ENCODE measurements around the gene PPFIA4.

Gene PPFIA4

DNA sequence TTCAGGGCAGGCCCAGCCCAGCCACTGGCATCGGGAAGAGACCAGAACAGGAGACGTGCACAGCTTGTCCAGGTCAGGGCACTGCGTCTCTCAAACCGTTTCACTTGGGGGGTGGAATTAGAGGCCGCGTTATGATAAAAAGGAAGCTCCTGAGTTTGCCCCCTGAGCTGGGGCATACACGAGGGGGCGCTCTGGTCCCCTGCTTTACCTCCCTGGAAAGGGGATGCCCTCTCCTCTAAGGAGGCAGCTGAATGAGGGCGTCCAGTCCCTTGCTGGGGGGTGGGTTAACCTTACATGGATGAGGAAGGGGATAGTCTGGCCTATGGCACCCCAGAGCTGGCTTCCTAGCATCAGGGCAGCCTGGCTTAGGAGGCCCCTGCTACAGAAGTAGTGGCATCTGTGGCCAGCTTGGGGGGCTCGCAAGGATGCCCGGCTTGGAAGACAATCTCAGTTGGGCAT is 57.2 kb downstream of the PPFIA4 start:
- H3K36me3 ChIP-seq (ENCODE audit: control insufficient read depth, insufficient read depth, low read length) = no peaks in the 10 kb centered on the region
- H3K9ac ChIP-seq (ENCODE audit: low read length) = no peak overlapping the region
- H3K4me3 ChIP-seq (ENCODE audit: low read length) = no peak overlapping the region
- no peaks in the 10 kb centered on the region for H3K9me3 ChIP-seq (ENCODE audit: control insufficient read depth, low read length)
- peaks cover 15% of the 10 kb centered on the region for H3K27me3 ChIP-seq (ENCODE audit: control insufficient read depth, insufficient read depth, low read length)
- no peaks in the 10 kb centered on the region for H3K4me1 ChIP-seq (ENCODE audit: control insufficient read depth, insufficient read depth, low read length)

DNA sequence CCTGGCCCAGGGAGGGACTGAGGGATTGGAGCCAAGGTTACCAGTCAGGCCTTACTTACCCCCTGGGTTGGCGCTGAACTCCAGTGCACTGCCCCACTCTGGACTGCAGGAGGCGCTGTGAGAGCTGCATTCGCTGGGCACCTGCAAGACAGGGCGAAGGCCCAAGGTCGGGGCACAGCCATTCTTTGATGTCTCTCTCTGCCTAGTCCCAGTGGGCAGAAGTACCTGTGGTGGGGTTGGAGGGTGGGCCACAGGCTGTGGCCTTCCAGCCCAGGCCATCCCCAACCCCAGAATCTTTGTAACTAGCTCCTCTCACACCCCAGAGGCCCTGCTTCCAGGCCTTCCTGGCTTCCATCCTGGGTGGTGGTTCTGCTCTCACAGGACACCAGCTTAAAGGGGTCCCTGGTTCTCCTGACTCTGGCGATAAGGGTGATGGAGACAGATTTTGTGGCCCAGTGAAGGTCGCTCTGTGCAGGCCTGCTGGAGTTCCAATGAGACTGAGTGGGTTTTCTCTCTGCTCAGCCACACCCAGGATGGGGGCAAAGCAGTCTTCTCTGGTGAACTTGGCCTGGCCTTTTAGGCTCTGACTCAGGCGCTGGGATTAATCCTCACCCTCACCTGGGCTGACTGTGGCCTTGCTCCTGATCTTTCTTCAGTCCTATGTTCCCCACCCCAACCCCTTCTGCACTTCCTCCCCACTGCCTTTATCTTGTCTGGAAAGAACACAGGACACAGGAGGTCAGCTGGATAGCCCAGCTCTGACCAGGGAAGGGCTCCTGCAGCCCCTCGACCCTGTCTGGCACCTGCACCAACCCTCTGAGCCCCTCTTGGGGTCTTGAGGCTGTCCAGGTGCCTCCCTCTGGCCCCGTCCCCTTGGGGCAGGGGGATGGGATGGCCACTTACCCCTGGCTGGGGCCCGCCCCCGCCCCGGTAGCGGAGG is 58.6 kb downstream of the PPFIA4 start:
- H3K9me3 ChIP-seq (ENCODE audit: control insufficient read depth, low read length) = no peaks in the 10 kb centered on the region
- no peak overlapping the region for H3K4me3 ChIP-seq (ENCODE audit: low read length)
- H3K9ac ChIP-seq (ENCODE audit: low read length) = no peak overlapping the region
- peaks cover 8% of the 10 kb centered on the region for H3K27me3 ChIP-seq (ENCODE audit: control insufficient read depth, insufficient read depth, low read length)
- H3K36me3 ChIP-seq (ENCODE audit: control insufficient read depth, insufficient read depth, low read length) = no peaks in the 10 kb centered on the region
- H3K4me1 ChIP-seq (ENCODE audit: control insufficient read depth, insufficient read depth, low read length) = no peaks in the 10 kb centered on the region

DNA sequence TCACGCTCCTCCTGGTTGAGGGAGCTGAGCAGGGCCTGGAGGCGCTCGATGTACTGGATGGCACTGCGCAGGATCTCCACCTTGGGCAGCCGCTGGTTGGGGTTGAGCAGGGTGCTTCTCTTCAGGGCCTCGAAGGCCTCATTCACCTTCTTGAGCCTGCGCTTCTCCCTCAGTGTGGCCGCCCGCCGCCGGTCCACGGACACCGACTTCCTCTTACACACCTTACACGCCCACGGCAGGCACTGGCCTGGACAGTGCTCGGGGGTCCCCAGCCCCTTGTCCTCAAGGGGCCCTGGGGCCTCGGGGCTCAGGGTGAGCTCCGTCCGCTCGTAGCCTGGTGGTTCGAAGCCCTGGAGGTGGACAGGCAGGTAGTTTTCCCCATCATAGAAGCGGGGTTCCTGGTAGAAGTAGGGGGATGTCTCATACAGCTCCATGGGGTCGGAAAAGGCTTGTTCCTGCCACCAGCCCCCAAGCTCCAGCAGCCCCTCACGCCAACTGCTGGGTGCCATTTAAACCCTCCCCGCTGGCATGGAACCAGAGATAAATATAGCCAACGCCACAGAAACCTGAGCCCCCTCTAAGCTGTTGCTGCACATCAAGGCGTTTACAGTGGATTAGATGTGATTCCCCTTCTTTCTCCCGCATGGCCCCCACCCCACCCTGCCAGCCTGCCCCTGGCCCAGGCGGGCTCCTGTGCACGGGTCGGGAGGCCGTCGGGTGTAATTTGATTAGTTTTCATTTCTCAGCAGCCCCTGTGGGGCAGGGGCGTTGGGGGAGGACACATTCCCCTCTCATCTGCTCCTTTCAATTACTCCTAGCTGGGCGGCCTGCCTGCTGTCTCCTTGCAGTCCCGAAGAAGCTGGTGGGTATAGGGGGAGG is 59.5 kb downstream of the PPFIA4 start, which contains the start of gene MYOG:
MYOG (minus strand) TSS at position 485 of the 879 bp plus-strand sequence; CDS start at position 434, 51 bp downstream.
- H3K4me3 ChIP-seq (ENCODE audit: low read length) = no peak within 1 kb of the TSS
- H3K9ac ChIP-seq (ENCODE audit: low read length) = no peak within 1 kb of the TSS
- no peaks in the 10 kb centered on the region for H3K4me1 ChIP-seq (ENCODE audit: control insufficient read depth, insufficient read depth, low read length)

DNA sequence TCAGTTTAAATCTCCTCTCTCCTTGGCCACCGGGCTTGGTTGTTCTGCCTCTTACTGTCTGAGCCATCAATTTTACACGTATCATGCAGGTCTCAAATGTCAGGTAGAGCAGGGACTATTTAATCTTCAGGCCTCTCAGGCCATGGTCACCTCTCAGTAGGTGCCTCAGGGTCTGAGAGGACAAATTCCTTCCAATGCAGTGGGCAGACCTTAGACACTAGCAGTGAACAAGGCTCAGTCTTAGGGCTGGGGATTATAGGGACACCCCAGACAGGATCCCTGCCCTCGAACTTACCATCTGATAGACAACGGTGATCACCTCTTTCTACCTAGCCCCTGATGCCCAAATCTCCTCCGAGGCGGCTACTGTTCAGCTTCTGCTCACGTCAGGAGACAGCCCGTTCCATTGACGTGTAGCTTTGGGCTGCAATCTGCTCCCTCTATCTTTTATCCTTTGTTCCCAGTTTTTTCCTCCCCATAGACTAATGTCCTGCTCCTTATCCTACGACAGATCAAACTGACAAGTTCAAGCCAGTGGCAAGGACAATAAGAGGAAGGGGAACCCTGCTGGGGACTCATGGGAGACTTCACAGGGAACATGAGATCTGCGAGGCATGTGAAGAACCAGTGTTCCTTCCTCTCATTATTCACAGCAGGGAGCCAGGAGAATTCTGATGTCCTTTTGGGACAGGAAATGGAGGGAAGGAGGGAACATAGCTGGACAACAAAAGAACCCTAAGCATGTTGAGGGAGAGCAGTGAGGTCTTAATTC is 60.9 kb downstream of the PPFIA4 start:
- no peak overlapping the region for H3K4me3 ChIP-seq (ENCODE audit: low read length)
- peaks cover 14% of the 10 kb centered on the region for H3K27me3 ChIP-seq (ENCODE audit: control insufficient read depth, insufficient read depth, low read length)
- H3K9ac ChIP-seq (ENCODE audit: low read length) = no peak overlapping the region
- no peaks in the 10 kb centered on the region for H3K4me1 ChIP-seq (ENCODE audit: control insufficient read depth, insufficient read depth, low read length)
- H3K36me3 ChIP-seq (ENCODE audit: control insufficient read depth, insufficient read depth, low read length) = no peaks in the 10 kb centered on the region
- H3K9me3 ChIP-seq (ENCODE audit: control insufficient read depth, low read length) = no peaks in the 10 kb centered on the region

More for the DNA sequence above, 59.5 kb downstream of the PPFIA4 start, which contains the start of gene MYOG:
- Histone ChIP-seq H3K9me3 (ENCODE audit: control insufficient read depth, low read length) (no peaks in the 10 kb centered on the region), H3K27me3 (ENCODE audit: control insufficient read depth, insufficient read depth, low read length) (peaks cover 12% of the 10 kb centered on the region), H3K36me3 (ENCODE audit: control insufficient read depth, insufficient read depth, low read length) (no peaks in the 10 kb centered on the region)

DNA sequence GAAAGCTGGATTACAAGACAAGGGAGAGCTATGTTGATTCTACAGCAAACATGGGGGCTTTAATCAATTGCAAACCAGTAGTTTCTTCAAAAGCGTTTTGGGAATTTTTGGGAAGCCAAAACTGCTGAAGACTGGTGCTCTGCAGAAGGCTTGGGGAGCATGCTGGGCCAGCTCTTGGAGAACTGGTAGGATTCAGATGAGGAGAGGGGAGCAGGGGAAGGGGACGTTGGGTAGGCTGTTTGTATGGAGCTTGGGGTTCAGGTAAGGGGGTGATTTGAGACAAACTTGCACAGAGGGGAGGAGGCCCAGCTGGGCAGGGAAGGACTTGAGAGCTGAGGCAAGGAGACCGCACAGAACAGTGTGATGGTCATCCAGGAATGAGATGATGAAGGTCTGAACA is 62.1 kb downstream of the PPFIA4 start:
- no peaks in the 10 kb centered on the region for H3K4me1 ChIP-seq (ENCODE audit: control insufficient read depth, insufficient read depth, low read length)
- H3K4me3 ChIP-seq (ENCODE audit: low read length) = no peak overlapping the region
- H3K36me3 ChIP-seq (ENCODE audit: control insufficient read depth, insufficient read depth, low read length) = no peaks in the 10 kb centered on the region
- no peak overlapping the region for H3K9ac ChIP-seq (ENCODE audit: low read length)
- H3K9me3 ChIP-seq (ENCODE audit: control insufficient read depth, low read length) = no peaks in the 10 kb centered on the region
- H3K27me3 ChIP-seq (ENCODE audit: control insufficient read depth, insufficient read depth, low read length) = peaks cover 6% of the 10 kb centered on the region

DNA sequence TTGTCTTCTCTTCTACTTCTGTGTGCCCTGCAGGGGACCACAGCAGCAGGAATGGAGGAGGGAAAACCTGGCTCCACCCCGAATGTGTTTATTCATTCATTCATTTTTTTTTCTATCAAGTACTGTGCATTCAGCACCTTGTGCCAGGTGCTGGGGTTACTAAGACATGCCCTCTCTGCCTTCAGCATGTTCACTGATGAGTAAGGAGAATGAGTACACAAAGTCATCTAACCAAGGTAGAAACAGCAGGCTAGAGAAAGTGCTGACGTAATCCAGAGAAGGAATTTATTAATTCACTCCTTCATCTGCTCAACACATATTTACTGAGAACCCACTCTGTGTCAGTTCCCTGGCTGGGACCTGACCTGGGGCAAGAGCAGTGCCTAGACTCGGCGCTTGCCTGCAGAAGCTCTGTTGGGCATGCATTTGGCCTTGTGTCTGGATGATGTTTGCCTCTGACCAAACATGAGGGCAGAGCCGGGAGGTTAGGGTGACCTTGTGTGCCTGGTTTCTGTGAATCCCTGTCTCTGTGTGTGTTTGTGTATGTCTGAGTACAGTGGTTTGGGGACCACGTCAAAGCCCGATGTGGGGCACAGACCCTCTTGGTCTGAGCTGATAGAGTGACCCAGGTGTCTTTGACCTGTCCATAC is 62.8 kb downstream of the PPFIA4 start:
- Histone ChIP-seq H3K27me3 (ENCODE audit: control insufficient read depth, insufficient read depth, low read length) (peaks cover 6% of the 10 kb centered on the region), H3K36me3 (ENCODE audit: control insufficient read depth, insufficient read depth, low read length) (no peaks in the 10 kb centered on the region)

DNA sequence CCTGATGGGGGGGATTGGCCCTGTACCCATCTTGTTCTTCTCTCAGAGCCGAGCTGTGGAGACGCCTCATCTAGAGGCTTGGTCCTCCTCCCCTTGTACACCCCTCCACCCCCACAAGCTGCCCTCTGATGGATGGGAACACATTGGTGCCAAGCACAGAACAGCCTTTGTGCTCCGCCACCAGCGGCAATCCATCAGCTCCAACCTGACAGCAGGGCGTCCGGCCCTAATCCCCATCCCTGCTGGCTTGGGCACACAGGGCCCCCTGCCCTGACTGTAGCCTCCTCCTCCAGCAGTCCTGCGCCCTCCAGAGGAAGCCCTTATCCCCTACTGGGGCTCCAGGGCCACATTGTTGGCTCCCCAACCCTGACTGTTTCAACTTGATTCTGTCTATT is 63.4 kb downstream of the PPFIA4 start:
- Histone ChIP-seq H3K4me1 (ENCODE audit: control insufficient read depth, insufficient read depth, low read length) (no peaks in the 10 kb centered on the region), H3K9ac (ENCODE audit: low read length) (no peak overlapping the region), H3K27me3 (ENCODE audit: control insufficient read depth, insufficient read depth, low read length) (peaks cover 6% of the 10 kb centered on the region)

More for the DNA sequence above, 62.8 kb downstream of the PPFIA4 start:
- Histone ChIP-seq H3K9me3 (ENCODE audit: control insufficient read depth, low read length) (no peaks in the 10 kb centered on the region), H3K4me1 (ENCODE audit: control insufficient read depth, insufficient read depth, low read length) (no peaks in the 10 kb centered on the region), H3K9ac (ENCODE audit: low read length) (no peak overlapping the region), H3K4me3 (ENCODE audit: low read length) (no peak overlapping the region)

DNA sequence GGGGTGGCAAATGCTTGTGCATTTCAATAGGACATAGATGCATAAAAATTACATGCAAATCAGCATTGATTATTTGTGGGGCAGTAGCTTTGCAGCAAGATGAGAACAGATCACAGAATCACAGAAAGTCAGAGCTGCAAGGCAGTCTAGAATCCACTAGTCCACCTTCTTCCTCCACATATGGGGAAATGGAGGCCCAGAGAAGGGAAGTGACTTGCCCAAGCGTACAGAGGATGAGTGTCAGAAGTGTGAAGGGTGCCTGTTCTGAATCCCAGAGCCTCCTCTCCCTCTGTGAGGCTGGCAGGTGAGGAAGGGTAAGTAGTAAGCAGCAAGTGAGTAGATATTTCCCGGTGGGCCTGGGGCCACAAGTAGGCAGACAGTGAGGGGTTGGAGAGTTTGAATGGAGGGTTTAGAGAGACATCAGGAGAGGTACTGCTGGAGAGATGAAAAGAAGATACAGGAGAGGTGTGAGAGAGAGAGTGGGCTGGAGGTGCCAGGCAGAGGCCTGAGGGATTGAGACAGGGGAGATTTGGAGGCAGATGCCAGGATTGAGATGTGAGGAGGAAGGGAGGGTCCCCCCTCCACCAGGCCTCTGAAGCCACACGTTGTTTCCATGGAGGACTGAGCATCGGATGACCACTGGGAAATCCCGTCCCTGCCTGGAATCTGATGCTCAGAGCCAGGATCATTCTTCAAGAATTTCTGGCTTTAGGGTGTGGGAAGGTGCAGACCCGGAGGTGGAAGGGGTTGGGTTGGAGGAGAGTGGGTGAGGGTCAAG is 64.3 kb downstream of the PPFIA4 start:
- Histone ChIP-seq H3K9ac (ENCODE audit: low read length) (no peak overlapping the region), H3K27me3 (ENCODE audit: control insufficient read depth, insufficient read depth, low read length) (peaks cover 6% of the 10 kb centered on the region), H3K36me3 (ENCODE audit: control insufficient read depth, insufficient read depth, low read length) (no peaks in the 10 kb centered on the region), H3K4me1 (ENCODE audit: control insufficient read depth, insufficient read depth, low read length) (no peaks in the 10 kb centered on the region), H3K9me3 (ENCODE audit: control insufficient read depth, low read length) (no peaks in the 10 kb centered on the region), H3K4me3 (ENCODE audit: low read length) (no peak overlapping the region)

More for the DNA sequence above, 63.4 kb downstream of the PPFIA4 start:
- Histone ChIP-seq H3K36me3 (ENCODE audit: control insufficient read depth, insufficient read depth, low read length) (no peaks in the 10 kb centered on the region), H3K9me3 (ENCODE audit: control insufficient read depth, low read length) (no peaks in the 10 kb centered on the region), H3K4me3 (ENCODE audit: low read length) (no peak overlapping the region)

DNA sequence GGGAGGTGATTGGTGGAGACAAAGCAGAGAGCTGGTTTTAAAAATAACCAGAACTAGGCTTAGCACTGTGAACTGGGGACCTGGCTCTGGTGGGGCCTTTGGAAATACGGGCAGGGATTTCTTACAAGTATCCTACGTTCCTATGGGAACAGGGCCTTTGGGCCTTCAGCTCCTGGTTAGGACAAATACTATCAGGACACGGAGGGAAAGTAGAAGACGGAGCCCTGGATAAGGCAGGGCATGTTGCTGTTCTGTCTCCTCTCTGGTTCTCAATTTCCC is 64.8 kb downstream of the PPFIA4 start:
- no peak overlapping the region for H3K4me3 ChIP-seq (ENCODE audit: low read length)
- no peak overlapping the region for H3K9ac ChIP-seq (ENCODE audit: low read length)
- H3K36me3 ChIP-seq (ENCODE audit: control insufficient read depth, insufficient read depth, low read length) = no peaks in the 10 kb centered on the region
- H3K4me1 ChIP-seq (ENCODE audit: control insufficient read depth, insufficient read depth, low read length) = no peaks in the 10 kb centered on the region
- H3K27me3 ChIP-seq (ENCODE audit: control insufficient read depth, insufficient read depth, low read length) = peaks cover 6% of the 10 kb centered on the region
- no peaks in the 10 kb centered on the region for H3K9me3 ChIP-seq (ENCODE audit: control insufficient read depth, low read length)

DNA sequence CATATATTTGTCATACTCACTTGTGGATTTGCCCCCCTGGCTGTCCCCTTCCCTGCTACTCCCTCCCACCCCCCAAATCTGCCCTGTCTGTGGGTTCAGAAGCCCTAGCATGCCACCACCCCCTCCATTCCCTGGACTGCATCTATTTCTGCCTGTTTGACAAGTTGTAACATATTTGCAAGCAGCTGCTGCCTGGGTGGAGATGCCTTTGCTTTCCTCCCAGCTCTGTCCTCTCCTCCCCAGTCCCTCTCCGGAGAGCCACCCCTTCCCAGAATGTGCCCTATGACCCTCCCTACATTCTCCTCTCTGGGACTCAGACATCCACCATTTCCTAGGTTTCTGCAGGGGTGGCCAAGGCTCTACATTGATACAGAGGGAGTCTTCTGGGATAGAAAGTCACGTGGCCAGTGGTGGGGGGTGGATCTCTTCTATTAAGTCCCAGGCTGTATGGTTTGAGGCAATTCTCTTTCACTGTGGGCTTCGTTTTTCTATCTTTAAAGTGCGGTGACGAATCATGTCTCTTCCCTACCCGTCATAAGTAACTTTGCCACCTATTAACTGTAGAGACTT is 65.6 kb downstream of the PPFIA4 start:
- peaks cover 6% of the 10 kb centered on the region for H3K27me3 ChIP-seq (ENCODE audit: control insufficient read depth, insufficient read depth, low read length)
- H3K9ac ChIP-seq (ENCODE audit: low read length) = no peak overlapping the region
- no peaks in the 10 kb centered on the region for H3K9me3 ChIP-seq (ENCODE audit: control insufficient read depth, low read length)
- H3K36me3 ChIP-seq (ENCODE audit: control insufficient read depth, insufficient read depth, low read length) = no peaks in the 10 kb centered on the region
- no peaks in the 10 kb centered on the region for H3K4me1 ChIP-seq (ENCODE audit: control insufficient read depth, insufficient read depth, low read length)
- no peak overlapping the region for H3K4me3 ChIP-seq (ENCODE audit: low read length)

All from mucosa of stomach (tissue), 1 donor.